HCEC 1CT (cell line): ENCODE data around the gene PIM2.

ENCODE experiments used
- DNase-seq: peaks from one replicate; pipeline ENCODE4 v3.0.0-alpha.2; 2017

PIM2 gene

DNA sequence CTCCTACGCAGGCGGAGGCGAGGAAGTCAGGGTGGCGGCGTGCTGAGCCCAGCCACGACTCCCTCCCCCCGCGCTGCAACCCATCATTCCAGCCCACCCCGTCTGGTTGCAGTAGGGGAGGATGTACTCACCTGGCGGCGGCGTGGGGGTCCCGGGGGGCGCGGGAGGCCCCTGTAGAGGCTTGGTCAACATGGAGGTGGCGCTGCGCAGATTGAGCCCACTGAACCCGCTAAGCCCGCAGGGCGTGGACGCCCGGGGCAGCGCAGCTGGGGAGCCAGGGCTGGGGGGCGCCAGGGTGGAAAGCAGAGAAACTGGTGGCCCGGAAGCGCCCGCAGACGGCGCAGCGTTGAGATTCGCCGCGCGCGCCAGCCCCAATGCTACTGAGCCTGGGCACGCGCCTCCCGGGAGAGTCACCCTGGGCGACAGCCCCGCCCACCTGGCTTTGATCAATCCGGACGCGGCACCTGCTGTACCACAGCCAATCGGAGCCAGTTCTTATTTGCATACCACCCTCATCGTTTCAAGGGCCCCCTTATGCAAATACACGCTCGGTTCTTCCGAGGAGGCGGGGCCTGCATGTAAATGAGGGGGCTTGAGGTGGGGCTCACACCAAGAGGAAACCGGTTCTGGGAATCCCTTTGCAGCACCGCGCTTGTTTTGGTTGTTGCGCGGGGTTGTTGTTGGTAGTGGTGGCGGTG, at the start of gene PIM2:
TSS of gene PIM2 (minus strand) at position 382 of the 698 bp plus-strand sequence. CDS start at position 192, 190 bp downstream.
- DNase-seq: peak; percentile 83

DNA sequence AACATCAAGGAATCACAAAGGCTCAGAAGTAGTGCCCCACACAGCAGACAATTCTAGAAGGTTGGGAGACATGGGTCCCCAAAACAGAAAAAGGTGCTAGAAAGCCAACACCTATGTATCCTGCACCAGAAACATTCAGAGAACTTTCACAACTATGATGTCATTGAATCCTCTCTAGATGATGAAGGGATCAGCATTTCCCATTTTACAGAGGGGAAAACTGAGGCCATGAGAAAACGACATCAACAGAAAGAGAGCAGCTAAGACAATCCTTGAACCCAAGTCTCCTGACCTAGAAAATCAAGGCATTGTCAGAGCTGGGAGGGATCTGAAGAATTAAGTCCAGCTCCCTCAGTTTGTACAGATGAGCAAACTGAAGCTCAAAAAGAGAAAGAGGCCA, 49.6 kb upstream of the PIM2 start:
- no peak for DNase-seq

DNA sequence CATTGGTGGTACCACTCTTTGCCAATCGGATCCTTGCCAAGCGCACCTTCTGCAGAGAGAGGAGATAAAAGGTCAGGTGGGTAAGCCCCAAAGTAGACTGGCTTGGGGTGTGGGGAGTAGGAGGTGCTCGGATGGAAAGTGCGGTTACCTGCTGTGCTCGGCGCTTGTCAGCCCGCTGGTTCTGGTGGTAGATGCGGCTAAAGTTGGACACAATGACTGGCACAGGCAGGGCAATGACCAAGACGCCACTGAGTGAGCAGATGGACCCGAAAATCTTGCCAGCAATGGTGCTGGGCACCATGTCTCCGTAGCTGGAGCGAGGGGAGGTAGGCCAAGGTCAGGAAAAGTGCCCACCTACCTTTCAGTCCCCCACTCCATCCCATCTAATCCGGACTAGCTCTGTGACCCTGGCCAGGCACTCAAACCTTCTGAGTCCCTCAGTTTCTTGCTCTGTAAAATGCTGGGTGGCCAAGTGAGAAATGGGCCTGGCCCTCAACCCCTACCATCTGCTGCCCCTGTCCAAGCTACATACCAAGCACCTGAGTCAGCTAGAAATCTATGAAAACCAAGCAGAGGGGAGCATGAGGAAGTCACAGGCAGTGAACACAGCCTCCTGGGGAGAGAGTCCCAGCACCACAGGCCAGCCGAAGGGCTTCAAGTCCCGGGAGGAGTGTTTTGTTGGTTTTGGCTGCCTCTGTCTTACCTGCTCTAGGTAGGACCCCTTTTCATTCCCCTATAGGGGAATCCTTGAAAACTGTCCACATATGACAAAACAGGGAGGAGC, 48.2 kb upstream of the PIM2 start:
- DNase-seq: peak; percentile 36

DNA sequence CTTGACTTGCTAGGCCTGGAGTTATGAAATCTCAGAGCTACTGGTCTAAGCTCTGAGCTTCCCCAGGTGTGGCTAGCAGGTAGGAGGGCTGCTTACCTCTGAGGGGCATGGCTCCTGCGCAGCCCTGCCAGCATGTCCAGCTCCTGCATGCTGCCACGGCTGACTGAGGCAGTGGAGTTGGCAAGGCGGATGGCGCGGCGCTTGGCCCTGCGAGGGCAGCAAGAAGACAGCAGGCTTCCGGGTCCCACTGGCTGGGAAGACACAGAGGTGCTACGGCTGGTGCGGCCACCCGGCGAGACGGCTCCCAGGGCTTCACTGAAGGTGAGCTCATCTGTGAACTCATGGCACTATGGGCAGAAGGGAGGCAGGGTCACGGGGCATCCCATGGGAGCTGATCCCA, 47.1 kb upstream of the PIM2 start:
- no peak for DNase-seq

DNA sequence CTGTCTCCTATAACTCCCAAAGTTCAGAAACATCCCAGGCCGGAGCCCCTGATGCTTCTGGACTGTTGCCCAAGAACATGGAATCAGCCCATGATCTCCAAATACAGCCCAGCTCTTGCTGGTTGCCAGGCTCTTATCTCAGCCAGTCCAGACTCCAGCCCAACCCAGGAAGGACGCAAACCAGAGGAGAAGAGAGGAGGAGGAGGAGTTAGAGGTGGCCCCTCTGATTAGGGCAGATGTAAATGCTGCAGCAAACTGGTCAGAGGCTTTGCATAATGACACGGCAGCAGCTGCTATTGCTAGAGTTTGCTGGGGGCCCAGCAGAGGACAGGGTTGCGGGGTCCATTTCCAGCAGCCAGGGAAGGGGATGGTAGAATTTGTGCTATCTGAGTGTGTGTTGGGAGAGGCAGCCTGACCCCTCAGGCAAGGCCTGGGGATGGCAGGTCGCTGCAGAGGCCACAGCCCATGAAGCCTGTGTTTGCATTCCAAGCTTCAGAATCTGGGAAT, 42.8 kb upstream of the PIM2 start:
- DNase-seq: no peak

DNA sequence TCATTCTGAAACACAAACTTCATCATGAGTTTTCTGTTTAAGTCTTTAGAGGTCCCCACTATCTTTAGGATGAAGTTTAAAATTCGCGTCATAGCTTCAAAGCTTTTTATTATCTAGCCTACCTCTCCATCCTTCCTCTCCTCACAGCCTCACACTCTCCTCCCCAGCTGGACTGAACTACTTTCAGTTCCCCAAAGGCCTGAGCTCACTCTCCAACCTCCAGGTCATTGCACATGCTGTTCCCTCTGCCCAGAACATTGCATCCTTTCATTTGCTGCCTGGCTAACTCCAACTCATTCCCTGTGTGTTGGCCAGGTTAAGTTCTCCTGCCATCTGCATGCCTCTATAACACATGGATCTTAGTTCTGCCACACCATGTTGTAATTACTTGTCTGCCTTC, 41.5 kb upstream of the PIM2 start:
- no peak for DNase-seq

DNA sequence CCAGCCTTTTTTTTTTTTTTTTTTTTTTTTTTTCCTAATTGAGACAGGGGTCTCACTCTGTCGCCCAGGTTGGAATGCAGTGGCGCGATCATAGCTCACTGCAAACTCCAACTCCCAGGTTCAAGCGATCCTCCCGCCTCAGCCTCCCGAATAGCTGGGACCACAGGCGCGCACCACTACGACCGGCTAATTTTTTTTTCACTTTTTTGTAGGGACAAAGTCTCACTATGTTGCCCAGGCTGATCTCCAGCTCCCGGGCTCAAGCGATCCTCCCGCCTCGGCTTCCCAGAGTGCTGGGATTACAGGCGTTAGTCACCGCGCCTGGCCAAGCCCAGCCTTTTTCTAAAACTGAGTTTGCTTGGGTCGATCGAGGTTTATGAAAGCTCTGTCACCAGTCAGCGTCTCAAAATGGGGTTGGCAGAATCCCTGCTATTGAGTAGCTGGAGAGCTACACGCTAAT, 39.8 kb upstream of the PIM2 start:
- DNase-seq: peak; percentile 59

DNA sequence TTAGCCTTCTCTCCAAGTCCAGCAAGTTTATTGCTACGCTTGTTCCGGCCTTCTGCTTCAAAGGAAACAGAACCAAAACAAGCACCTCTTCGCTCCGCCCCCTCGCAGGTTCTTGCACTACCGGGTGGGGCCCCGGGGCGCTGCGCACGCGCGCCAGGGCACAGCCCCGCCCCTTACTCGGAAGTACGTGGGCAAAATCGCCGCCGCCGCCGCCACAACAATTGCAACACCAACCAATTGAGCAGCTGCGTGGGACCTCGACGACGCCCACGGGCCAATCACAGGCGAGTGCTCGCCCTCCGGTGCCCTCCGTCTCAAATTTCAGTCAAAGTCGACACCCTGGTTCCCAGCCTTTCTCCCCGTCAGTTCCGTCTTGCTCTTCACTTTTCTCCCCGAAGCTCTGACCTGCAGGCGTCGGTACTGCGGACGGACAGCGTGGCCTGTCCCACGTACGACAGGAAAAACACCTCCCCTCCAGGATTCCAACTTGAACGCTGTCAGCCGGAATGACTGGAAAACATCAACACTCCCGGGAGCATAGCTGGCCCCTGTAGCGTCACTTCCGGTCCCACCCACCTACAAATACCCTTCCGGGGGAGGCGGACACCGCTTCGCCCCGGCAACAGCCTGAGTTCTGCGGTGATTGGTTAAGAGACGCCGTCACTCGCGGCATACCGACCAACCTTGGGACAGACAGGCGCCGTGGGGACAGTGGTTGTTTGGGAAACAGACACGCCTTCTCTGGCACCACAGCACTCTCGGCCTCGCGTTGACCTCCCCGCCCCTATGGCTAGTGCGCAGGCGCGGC, 39.2 kb upstream of the PIM2 start:
- peak; percentile 95 for DNase-seq

DNA sequence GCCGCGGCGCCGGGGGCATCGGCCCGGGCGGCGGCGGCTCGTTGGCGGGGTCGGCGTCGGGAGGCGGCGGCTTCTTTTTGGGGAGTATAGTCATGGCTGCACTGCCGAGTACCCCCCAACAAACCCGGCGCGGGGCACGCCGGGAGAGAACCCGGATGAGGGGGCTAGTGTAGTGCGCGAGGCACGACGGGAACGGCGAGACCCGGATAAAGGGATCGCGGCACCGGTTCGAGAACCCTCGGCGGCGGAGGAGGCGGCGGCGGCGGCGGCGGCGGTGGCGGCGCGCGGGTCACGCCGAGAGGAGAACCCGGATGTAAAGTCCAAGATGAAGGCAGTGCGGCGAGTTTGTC, 38.6 kb upstream of the PIM2 start, which contains the start of gene OTUD5:
TSS of gene OTUD5 (minus strand) at position 131 of the 350 bp plus-strand sequence. CDS start at position 94, 37 bp downstream.
- no peak for DNase-seq

DNA sequence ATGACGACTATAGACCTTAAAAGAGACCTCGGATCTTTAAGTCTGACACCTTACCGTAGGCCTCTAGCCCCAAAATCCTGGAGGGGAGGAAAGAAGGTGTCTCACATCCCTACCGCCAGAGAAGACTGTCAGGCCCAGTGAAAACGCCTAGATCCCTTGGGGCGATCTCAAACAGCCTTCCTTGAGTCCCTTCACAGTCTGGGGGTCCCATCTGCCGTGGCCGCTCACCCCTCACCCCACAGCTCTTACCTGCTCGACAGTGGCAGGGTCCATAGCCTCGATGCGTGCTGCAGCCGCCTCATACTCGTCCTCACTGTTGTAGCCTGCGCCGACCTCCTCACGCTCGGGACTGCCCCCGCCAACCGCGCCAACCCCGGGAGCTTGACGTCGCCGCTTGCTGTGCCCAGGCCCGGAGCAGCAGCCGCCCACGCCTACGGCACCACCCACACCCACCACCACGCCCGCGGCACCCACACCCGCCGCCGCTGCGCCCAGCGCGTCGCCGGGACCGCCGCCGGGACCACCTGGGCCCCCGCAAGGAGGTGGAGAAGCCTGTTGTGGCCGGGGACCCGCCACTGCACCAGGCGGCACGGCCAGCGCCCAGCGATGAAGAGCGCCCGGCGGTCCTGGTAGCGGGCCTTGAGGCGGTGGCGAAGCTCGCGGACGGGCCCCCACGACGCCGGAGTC, 38.0 kb upstream of the PIM2 start:
- no peak for DNase-seq

DNA sequence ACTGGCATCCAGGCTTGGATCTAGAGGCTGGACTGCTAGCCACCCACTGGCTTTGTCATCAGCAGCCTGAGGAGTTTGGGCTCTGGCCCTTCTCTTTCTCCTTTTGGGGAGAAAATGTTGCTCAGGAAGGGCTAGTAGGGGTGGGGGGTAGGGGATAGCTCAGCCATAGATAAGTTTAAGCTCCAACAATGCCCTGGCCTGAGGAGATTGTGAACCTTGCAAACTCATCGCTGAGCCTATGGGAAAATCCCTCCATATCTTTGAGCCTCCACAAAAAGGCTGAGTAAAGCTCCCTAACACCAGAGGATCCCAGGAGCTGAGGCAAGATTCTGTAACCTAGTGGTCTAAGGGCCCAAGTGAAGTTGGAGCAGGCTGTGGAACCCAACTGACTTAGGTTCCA, 29.8 kb upstream of the PIM2 start:
- no peak for DNase-seq

DNA sequence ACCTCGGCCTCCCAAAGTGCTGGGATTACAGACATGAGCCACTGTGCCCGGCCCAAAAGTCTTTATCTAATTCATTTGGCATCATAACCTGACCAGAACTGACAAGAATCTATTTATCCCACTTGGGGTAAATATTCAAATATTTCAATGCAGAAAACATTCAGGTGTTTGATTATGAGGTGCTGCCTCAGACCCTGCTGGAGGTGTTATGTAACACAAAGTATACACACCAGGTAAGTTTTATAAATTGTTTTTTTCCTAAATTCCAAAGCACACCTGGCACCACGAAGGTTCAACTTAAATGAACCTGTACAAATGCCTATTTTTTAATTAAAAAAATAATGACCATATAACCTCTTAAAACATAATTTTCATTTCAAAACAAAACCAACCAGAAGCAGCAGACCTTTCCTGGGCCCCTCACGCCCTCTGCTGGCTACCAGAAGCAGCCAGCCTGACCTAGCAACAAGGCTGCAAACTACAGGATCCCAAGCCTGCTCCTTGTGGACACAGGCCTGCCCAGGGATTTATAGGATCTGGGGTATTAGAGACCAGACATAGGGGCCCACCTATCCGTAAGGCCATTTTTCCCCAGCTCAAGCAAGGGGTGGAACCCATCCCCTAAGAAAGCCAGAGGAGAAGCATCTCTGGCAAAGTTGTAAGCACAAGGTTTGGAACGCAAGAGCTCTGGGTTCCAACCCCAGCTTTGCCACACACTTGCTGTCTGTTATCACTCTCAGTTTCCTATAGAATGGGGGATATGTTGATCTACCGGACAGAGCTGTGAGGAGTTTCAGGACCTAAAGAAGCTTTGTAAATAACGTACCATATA, 26.9 kb upstream of the PIM2 start:
- peak; percentile 26 for DNase-seq

DNA sequence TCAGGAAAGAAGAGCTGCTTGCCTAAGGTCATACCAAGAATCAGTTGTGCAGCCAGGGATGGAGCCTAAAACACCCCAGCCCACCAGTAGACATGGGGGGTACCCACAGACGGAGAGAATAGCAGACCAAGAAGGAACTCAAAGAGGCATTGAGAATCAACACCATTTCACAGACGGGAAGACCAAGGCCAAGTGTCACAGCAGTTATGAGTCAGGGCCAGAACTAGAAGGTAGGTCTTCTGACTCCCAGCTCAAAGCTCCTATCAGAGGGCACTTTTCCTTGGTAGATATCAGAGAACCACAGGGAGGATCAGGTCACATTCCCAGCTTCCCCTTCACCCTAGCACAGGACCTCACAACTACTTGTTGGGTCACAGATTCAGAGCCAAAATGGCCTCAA, 24.1 kb upstream of the PIM2 start:
- DNase-seq: no peak

DNA sequence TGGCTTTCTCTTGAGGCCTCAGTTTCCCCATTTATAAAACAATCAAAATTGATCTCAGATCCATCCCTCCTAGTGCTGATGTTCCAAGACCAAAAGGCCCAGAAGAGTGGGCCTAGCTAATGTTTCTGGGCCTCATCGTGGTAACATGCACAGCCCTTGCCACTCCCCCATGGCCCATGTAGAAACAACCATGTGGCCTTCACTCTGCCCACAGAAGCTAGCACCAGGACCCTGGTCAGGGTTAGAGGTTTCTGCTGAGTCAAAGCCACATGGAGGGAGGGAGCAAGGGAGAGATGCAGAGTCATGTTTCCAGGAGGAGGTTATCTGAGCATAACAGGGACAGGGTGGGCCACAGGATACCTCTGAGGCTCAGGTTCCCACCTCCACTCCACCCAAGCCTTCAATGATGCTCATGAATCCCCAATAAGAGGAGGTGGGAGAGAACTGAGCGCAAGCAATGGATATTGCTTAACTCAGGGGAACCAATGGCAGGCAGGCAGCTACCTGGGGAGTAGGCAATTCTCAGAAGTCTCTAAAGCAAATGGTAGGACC, 21.7 kb upstream of the PIM2 start:
- DNase-seq: no peak

DNA sequence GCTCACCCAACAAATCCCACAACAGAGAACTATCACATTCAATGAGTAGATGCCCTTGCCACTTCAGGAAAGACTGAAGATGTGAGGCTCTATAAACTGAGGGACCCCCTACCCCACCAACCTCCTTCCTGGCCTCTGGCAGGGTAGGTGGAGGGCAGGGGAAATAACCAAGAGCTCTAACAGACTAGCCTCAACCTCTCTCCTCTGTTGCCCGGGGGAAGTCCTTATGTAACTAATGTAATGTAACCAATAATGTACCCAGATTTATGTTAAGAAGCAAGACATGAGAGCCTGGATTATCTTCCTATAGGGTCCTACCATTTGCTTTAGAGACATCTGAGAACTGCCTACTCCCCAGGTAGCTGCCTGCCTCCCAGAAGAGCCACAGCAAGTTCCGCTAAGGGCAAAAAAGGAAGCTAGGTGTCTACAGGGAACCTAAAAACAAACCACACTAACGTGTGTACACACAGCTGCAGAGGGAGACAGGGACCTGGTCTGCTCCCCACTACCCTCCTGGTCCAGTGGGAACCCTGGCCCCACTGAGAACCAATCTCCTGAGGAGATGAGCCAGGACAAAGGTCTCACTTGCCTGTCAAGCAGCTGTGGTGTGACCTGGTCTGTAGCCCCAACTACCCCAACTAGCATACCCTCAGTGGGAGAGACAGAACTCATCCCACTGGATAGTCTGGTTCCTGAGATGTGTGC, 20.9 kb upstream of the PIM2 start:
- no peak for DNase-seq

DNA sequence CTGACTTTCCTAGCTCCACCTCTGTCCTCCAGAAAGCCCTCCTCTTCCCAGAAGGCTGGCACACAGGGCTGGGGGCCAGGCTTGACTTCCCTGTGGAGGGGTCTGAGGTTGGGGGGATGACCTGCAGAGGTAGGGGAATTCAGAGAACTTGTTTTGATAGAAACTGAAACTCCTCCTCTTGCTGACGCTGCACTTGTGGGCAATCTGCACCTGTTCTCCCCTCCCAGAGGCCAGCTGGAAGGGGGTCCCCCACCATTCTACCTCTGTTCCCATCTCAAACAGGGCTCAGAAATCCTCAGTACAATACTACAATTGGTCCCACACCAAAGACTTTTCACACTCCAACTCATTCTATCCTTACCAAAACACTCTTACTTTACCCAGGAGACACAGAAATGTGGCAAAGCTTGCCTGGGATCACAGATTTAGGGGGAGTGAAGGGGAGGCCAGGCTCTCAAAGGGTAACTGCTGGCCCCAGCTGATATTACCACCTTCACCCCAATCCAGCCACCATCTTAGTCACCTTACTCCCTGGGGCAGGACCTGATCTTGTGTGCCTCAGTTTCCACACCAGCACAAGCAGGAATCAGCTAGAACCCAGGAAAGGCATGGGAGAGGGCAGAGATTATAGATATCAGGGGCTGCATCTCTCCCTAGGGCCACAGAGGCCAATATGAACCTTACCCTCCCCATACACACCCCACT, 20.0 kb upstream of the PIM2 start:
- no peak for DNase-seq

DNA sequence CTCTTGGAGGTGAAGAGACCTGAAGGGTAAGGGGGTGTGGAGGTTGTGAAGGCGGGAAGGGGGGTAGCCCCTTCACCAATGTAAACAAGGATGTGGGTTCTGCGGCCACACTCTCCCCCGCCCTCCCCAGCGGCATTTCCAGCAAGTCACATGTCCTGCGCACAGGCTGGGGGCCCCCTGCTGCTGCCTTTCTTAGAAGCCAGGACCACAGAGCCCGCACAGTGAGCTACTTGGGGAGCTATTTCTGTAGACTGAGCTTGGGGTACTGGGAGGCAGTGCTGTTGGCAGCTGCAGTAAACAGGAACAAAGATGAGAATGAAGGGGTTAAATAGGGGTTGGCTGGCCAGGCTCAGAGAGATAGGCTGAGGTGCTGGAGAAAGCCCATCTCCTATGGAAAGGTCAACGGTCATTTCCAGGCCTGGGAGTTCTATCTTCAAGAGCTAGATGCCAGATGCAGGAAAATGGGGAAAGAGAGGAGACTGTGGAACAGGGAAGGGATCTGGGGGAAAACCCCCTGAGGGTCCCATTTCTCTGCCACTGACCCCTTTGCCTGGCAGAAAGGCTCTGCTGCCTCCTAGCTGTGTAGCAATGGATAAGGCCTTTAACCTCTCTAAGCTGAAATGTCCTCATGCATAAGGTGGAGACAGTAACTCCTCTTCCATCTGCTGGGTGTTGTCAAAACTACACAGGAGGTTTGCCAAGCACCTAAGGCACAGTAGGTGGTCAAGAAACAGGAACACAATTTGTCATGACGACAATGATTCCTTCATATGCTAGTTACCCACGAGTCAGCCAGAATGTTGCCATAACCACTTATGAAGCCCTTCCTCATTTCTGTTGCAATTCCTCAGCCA, 18.5 kb upstream of the PIM2 start:
- no peak for DNase-seq

DNA sequence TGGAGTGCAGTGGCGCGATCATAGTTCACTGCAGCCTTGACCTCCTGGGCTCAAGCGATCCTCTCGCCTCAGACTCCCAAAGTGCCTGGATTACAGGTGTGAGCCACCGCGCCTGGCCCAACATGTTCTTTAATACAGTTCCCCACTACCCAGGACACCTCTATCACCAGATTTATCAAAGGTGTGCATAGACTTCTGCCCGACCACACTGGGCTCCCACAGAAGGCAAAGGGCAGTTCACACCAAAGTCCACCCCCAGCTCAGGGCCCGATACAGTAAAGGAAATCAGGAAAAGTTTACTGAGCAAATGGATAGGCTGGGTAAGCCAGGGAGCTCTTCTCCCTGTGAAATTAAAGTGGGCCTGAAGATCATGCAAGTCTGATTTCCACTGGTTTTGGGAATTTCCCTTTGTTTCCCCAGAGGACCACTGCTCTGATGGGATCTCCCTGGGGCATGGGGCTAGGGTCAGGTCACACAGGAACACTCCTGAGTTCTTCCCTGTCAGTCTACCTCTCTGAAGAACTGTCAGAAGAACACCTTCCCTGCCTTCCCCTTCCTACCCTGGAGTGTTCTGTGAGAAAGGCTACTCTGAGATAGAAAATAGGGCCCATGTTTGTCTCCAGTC, 17.7 kb upstream of the PIM2 start:
- DNase-seq: no peak

DNA sequence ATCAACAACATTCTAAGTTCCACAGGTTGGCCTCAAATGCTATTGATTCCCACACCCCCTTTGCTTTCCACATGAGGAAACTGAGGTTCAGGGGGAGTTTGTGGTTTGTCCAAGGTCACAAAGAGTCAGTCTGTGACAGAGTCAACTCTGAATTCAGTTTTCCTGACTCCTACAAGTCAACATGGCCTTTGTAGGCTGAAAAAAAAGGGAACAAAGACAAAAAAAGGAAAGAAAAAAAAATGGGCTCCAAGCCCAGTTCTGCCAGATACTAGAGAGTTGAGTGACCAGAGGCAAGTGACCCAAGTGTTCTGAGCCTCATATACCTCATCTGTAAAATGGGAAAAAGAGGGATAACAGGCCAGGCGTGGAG, 16.5 kb upstream of the PIM2 start:
- DNase-seq: no peak
